Cardiac muscle cell (in vitro differentiated cells and primary cell): ENCODE data around the gene ARNT2. TPM values are rescaled to one million over a fixed set of nuclear protein-coding genes. Genes with fewer than 3 reads are reported as not detected.

ENCODE experiments used
- DNase-seq, 2 donors: peaks; one replicate each; pipeline versions ENCODE4 v3.0.0 to v3.0.0-alpha.2; 2010 to 2017; ENCODE audit warnings: low read depth in 1 of 2, low spot score in 1 of 2
- H3K27ac ChIP-seq: fragments of 200-600 bp; sonication (generic); 2 replicates; pipeline ENCODE4 v1.5.1; 2016
- H3K27me3 ChIP-seq: fragments of 200-600 bp; sonication (generic); 2 replicates; pipeline ENCODE4 v1.6.0; 2016; ENCODE audit warnings: control low read depth
- H3K36me3 ChIP-seq: fragments of 200-600 bp; sonication (generic); 2 replicates; pipeline ENCODE4 v1.5.1; 2016; ENCODE audit warnings: control low read depth
- H3K4me1 ChIP-seq: fragments of 200-600 bp; sonication (generic); 2 replicates; pipeline ENCODE4 v1.8.1; 2017; ENCODE audit warnings: low read depth, mild to moderate bottlenecking, mixed run types
- H3K4me3 ChIP-seq: fragments of 200-600 bp; sonication (generic); 2 replicates; pipeline ENCODE4 v1.5.1; 2016; ENCODE audit warnings: mild to moderate bottlenecking
- H3K9me3 ChIP-seq: fragments of 200-600 bp; sonication (generic); 2 replicates; pipeline ENCODE4 v1.5.1; 2017; ENCODE audit warnings: low read depth, mild to moderate bottlenecking, control low read depth
- CTCF ChIP-seq: IDR thresholded peaks from 2 replicates; pipeline ENCODE4 v1.5.1; 2012; ENCODE audit warnings: low read depth, mild to moderate bottlenecking, low read length
- polyA plus RNA-seq: library from polyadenylated mRNA; unstranded; fragments of >200 nt; fragmentation: Nextera tagmentation; extraction: Ambion mirVana; gene quantifications from 2 replicates; pipeline ENCODE4 v1.2.1, GENCODE V29; 2016
- total RNA-seq: library from RNA; depleted of rRNA; stranded (reverse); fragments of >200 nt; gene quantifications from 2 replicates; pipeline ENCODE4 v1.2.3, GENCODE V29; 2016

Gene ARNT2
- total and polyA plus RNA-seq, 2 experiments from 2014 or later, result 3.8 to 4.4 TPM

GRCh38 chr15:80494756-80495155, 90.6 kb downstream of the ARNT2 start:
- Histone ChIP-seq H3K27ac (no peak overlapping the region), H3K4me1 (no peaks in the 10 kb centered on the region), H3K4me3 (no peak overlapping the region), H3K9me3 (no peaks in the 10 kb centered on the region), H3K27me3 (no peaks in the 10 kb centered on the region), H3K36me3 (no peaks in the 10 kb centered on the region)
- TF ChIP-seq CTCF, result no peak
- DNase-seq, result no peak

GRCh38 chr15:80495401-80495942, 91.3 kb downstream of the ARNT2 start:
- Histone ChIP-seq H3K36me3 (no peaks in the 10 kb centered on the region), H3K27me3 (no peaks in the 10 kb centered on the region), H3K27ac (no peak overlapping the region), H3K9me3 (no peaks in the 10 kb centered on the region), H3K4me3 (no peak overlapping the region), H3K4me1 (no peaks in the 10 kb centered on the region)
- TF ChIP-seq CTCF, result no peak
- DNase-seq, result no peak

- no peak for TF ChIP-seq CTCF
- no peaks in the 10 kb centered on the region for H3K4me1 ChIP-seq
- no peak for DNase-seq
- H3K9me3 ChIP-seq, result no peaks in the 10 kb centered on the region
- H3K4me3 ChIP-seq, result no peak overlapping the region
- H3K27me3 ChIP-seq, result no peaks in the 10 kb centered on the region
- H3K27ac ChIP-seq, result no peak overlapping the region
- H3K36me3 ChIP-seq, result no peaks in the 10 kb centered on the region
Measured at GRCh38 chr15:80496096-80496495, 91.9 kb downstream of the ARNT2 start.

DNA sequence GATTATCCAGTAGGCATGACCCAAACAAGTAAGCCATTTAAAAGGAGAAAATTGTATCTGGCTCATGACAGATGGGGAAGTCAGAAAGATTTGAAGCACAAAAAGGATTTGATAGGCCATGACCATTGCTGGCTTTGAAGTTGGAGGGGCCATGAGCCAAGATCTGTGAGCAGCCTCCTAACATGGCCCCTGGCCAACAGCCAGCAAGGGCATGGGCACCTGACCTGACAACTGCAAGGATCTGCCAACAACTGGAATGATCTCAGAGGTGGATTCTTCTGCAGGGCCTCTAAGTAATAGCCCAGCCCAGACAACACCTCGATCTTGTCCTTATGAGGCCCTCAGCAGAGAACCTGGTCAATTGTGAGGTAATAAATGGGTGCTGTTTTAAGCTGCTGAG, 93.0 kb downstream of the ARNT2 start:
- Histone ChIP-seq H3K4me1 (no peaks in the 10 kb centered on the region), H3K27me3 (no peaks in the 10 kb centered on the region), H3K27ac (no peak overlapping the region), H3K36me3 (no peaks in the 10 kb centered on the region), H3K9me3 (no peaks in the 10 kb centered on the region), H3K4me3 (no peak overlapping the region)
- no peak for TF ChIP-seq CTCF
- no peak for DNase-seq

DNA sequence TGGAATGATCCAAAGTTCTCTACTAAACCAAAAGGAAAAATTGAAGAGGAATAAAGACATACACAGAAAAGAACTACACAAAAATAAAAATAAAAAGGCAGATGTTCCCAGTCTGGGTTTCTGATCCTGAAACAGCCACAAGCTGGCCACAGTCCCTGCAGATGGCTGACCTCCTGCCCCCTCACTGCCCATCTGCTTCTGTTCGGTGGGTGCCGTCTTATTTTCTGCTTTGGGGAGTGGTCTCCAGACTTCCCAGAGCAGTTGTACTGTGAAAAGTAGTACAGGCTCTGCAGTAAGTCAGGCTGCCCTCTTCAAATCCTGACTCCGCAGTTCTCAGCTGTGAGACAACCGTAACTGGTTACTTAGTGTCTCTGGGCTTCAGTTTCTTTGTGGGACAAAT, 94.5 kb downstream of the ARNT2 start:
- Histone ChIP-seq H3K4me3 (no peak overlapping the region), H3K27me3 (no peaks in the 10 kb centered on the region), H3K4me1 (no peaks in the 10 kb centered on the region), H3K36me3 (no peaks in the 10 kb centered on the region), H3K27ac (no peak overlapping the region), H3K9me3 (no peaks in the 10 kb centered on the region)
- no peak for DNase-seq
- TF ChIP-seq CTCF, result no peak

DNA sequence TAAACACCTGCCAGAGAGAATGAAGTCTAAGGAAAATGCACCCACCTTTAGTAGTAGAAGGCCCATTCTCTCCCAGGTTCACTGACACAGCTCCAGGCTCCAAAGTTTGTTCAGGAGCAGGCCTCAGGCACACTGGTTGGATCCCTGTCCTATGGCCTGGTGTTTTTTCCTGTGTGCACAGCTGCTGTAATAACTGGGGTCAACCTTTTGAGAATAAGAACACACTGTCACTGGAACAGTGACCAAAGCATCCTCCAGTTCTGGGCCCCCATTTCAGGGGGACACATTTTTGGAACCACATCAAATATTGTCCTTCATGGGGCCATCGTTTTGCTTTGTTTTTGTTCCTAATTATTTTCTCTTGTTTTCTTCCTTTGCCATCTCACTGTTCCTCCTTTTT, 95.8 kb downstream of the ARNT2 start:
- TF ChIP-seq CTCF, result no peak
- Histone ChIP-seq H3K36me3 (no peaks in the 10 kb centered on the region), H3K27ac (no peak overlapping the region), H3K27me3 (no peaks in the 10 kb centered on the region), H3K9me3 (no peaks in the 10 kb centered on the region), H3K4me1 (no peaks in the 10 kb centered on the region), H3K4me3 (no peak overlapping the region)
- no peak for DNase-seq
